HCT116 (cell line): Measurements from ENCODE around the gene TP53. TPM values are rescaled to one million over a fixed set of nuclear protein-coding genes. Genes with fewer than 3 reads are reported as not detected.
A peak's percentile ranks its signal among the peaks of the same experiment; 100 is the strongest.
"Not testable (repeated sequence)": the region's sequence is repeated elsewhere in the genome, so short reads cannot be mapped to it uniquely, and the experiment has no call there.

Experiments
- ATAC-seq: fragments of 200-7000 bp; cut with Tn5 transposase; 2 replicates; pipeline ENCODE4 v1.9.1; 2020; ENCODE audit warnings: mild to moderate bottlenecking, moderate library complexity
- BruUV-seq: library from RNA; stranded (reverse); fragments of 400-500 nt; replicated peaks from 2 replicates; lab custom pipeline; 2021; lab: Mats Ljungman, UMichigan
- CTCF ChIA-PET: fragments of 300-600 bp; sonication (Branson Sonifier 250); formaldehyde crosslinking; loops from one replicate; lab custom pipeline; 2021; ENCODE audit warnings: antibody characterized with exemption; lab: Charles Lee
- POLR2A ChIA-PET: fragments of 300-600, 350-600 bp; sonication (Branson Sonifier 250); formaldehyde crosslinking; loops from one replicate; lab custom pipeline; 2021; ENCODE audit warnings: antibody characterized with exemption; lab: Charles Lee
- RAD21 ChIA-PET, 2 experiments: fragments of 300-600 bp; sonication (Branson Sonifier 250); formaldehyde crosslinking; loops; one replicate each; lab custom pipeline; 2023; ENCODE audit warnings: low total read pairs in 2 of 2; ENCODE audit not compliant: uncharacterized antibody in 2 of 2, unreplicated experiment in 2 of 2, low non-redundant PET in 1 of 2; lab: Charles Lee
- DNase-seq: peaks from one replicate; pipeline ENCODE4 v3.0.0-alpha.2; 2010; ENCODE audit warnings: low read depth, low spot score
- H2AFZ ChIP-seq: fragments of 200-600 bp; shearing (Covaris generic), sonication (generic); 2 replicates; pipeline ENCODE4 v1.6.1; 2017; ENCODE audit warnings: low read depth, mixed run types, mixed read lengths, antibody characterized with exemption, low read length; ENCODE audit not compliant: poor library complexity, severe bottlenecking
- H3K27ac ChIP-seq: 2 replicates; pipeline ENCODE4 v1.5.1; 2012; ENCODE audit warnings: low read depth, low read length
- H3K27me3 ChIP-seq: fragments of 200-600 bp; sonication (generic); 2 replicates; pipeline ENCODE4 v1.6.1; 2016; ENCODE audit warnings: mixed run types, low read length, mixed read lengths; ENCODE audit not compliant: insufficient read depth
- H3K36me3 ChIP-seq, 2 experiments: fragments of 200-500 bp in 1 of 2; fragments of 200-600 bp in 1 of 2; sonication (Bioruptor generic) in 1 of 2; sonication (generic) in 1 of 2; 2 replicates each; pipeline versions ENCODE4 v1.5.1 to v1.6.1; 2014 to 2016; ENCODE audit warnings: low read length in 2 of 2, inconsistent platforms in 1 of 2, mixed read lengths in 1 of 2, mixed run types in 1 of 2; ENCODE audit not compliant: insufficient read depth in 2 of 2, control insufficient read depth in 1 of 2
- H3K4me1 ChIP-seq, 2 experiments: fragments of 200-600 bp in 1 of 2; sonication (generic) in 1 of 2; 2 replicates each; pipeline versions ENCODE4 v1.5.1 to v1.6.1; 2012 to 2017; ENCODE audit warnings: low read length in 2 of 2, inconsistent platforms in 1 of 2, mild to moderate bottlenecking in 1 of 2, mixed read lengths in 1 of 2, mixed run types in 1 of 2, moderate library complexity in 1 of 2; ENCODE audit not compliant: insufficient read depth in 2 of 2, control insufficient read depth in 1 of 2
- H3K4me2 ChIP-seq: fragments of 200-600 bp; sonication (generic); 2 replicates; pipeline ENCODE4 v1.6.1; 2017; ENCODE audit warnings: mixed run types, low read length, mixed read lengths
- H3K4me3 ChIP-seq, 2 experiments: fragments of 200-600 bp in 1 of 2; sonication (generic) in 1 of 2; replicated peaks in 1 of 2; 2 replicates each; pipeline ENCODE4 v1.5.1; 2011 to 2016; ENCODE audit warnings: low read length in 2 of 2, control low read depth in 1 of 2, low read depth in 1 of 2, mild to moderate bottlenecking in 1 of 2, mixed read lengths in 1 of 2, mixed run types in 1 of 2
- H3K79me2 ChIP-seq: fragments of 200-600 bp; sonication (generic); 2 replicates; pipeline ENCODE4 v1.6.1; 2017; ENCODE audit warnings: mild to moderate bottlenecking, mixed run types, low read length, moderate library complexity, mixed read lengths; ENCODE audit not compliant: insufficient read depth
- H3K9ac ChIP-seq: fragments of 200-600 bp; sonication (generic); 2 replicates; pipeline ENCODE4 v1.6.1; 2016; ENCODE audit warnings: low read length, mixed read lengths
- H3K9me2 ChIP-seq: fragments of 200-600 bp; sonication (generic), shearing (Covaris generic); 2 replicates; pipeline ENCODE4 v1.6.1; 2017; ENCODE audit warnings: mixed run types, mild to moderate bottlenecking, moderate library complexity; ENCODE audit not compliant: insufficient read depth
- H3K9me3 ChIP-seq, 2 experiments: fragments of 200-500 bp in 1 of 2; fragments of 200-600 bp in 1 of 2; sonication (Bioruptor generic) in 1 of 2; sonication (generic) in 1 of 2; 2 replicates each; pipeline ENCODE4 v1.6.1; 2014 to 2017; ENCODE audit warnings: low read length in 2 of 2, mixed read lengths in 2 of 2, inconsistent platforms in 1 of 2, low read depth in 1 of 2, mild to moderate bottlenecking in 1 of 2, mixed run types in 1 of 2, moderate library complexity in 1 of 2; ENCODE audit not compliant: control insufficient read depth in 1 of 2, insufficient read depth in 1 of 2
- H4K20me1 ChIP-seq: fragments of 200-600 bp; sonication (generic), shearing (Covaris generic); 2 replicates; pipeline ENCODE4 v1.6.1; 2017; ENCODE audit warnings: mixed run types, mild to moderate bottlenecking, moderate library complexity; ENCODE audit not compliant: insufficient read depth
- ATF3 ChIP-seq: IDR thresholded peaks from 2 replicates; pipeline ENCODE4 v1.6.1; 2012
- CBX3 ChIP-seq: IDR thresholded peaks from 2 replicates; pipeline ENCODE4 v1.6.1; 2012; ENCODE audit warnings: low read depth
- CEBPB ChIP-seq: IDR thresholded peaks from 2 replicates; pipeline ENCODE4 v1.6.1; 2012; ENCODE audit warnings: low read depth
- ELF1 ChIP-seq: IDR thresholded peaks from 2 replicates; pipeline ENCODE4 v1.6.1; 2012; ENCODE audit warnings: low read depth, borderline replicate concordance
- EZH2 ChIP-seq: fragments of 200-600 bp; sonication (generic); IDR thresholded peaks from 2 replicates; pipeline ENCODE4 v1.6.1; 2017; ENCODE audit warnings: antibody characterized with exemption, mixed run types
- MAX ChIP-seq: IDR thresholded peaks from 2 replicates; pipeline ENCODE4 v1.6.1; 2012
- POLR2A ChIP-seq: IDR thresholded peaks from 2 replicates; pipeline ENCODE4 v1.7.0; 2011; ENCODE audit warnings: borderline replicate concordance; ENCODE audit not compliant: insufficient read depth, insufficient read length; ENCODE audit errors: extremely low read depth
- RAD21 ChIP-seq: IDR thresholded peaks from 2 replicates; pipeline ENCODE4 v1.6.1; 2012; ENCODE audit warnings: low read depth, mild to moderate bottlenecking
- REST ChIP-seq: IDR thresholded peaks from 2 replicates; pipeline ENCODE4 v1.6.1; 2012; ENCODE audit warnings: low read depth
- SP1 ChIP-seq: IDR thresholded peaks from 2 replicates; pipeline ENCODE4 v1.6.1; 2012; ENCODE audit warnings: low read depth
- TCF7L2 ChIP-seq: IDR thresholded peaks from 2 replicates; pipeline ENCODE4 v1.7.0; 2011; ENCODE audit warnings: borderline replicate concordance, inconsistent platforms; ENCODE audit not compliant: insufficient read depth, insufficient read length; ENCODE audit errors: extremely low read depth
- YY1 ChIP-seq: IDR thresholded peaks from 2 replicates; pipeline ENCODE4 v1.6.1; 2011; ENCODE audit warnings: low read length, low read depth, moderate library complexity, mild to moderate bottlenecking; ENCODE audit not compliant: insufficient replicate concordance; ENCODE audit errors: extremely low read depth
- ZBTB33 ChIP-seq: IDR thresholded peaks from 2 replicates; pipeline ENCODE4 v1.6.1; 2011; ENCODE audit warnings: mild to moderate bottlenecking, low read length, moderate library complexity; ENCODE audit not compliant: insufficient replicate concordance; ENCODE audit errors: extremely low read depth
- ZFX ChIP-seq: fragments of 450-650 bp; IDR thresholded peaks from 2 replicates; pipeline ENCODE4 v1.6.1; 2017
- ZNF274 ChIP-seq: fragments of 200-500 bp; sonication (Bioruptor generic); IDR thresholded peaks from 2 replicates; pipeline ENCODE4 v1.6.1; 2014; ENCODE audit warnings: mild to moderate bottlenecking, low read depth, low read length, inconsistent platforms
- intact Hi-C: fragments of 100-400 bp; cut with micrococcal nuclease; formaldehyde crosslinking; loops from 2 replicates; pipeline ENCODE4 v1.10.0; 2022
- total RNA-seq: library from RNA; stranded (reverse); gene quantifications from one replicate; pipeline ENCODE4 v1.2.1, GENCODE V29; 2021; ENCODE audit not compliant: unreplicated experiment

Gene TP53
- total RNA-seq, 1 experiment from 2014 or later = 110 TPM

- intact Hi-C loops = no loop called here
- no peak for DNase-seq
- H3K9me3 ChIP-seq = no peaks in the 10 kb centered on the region
- CTCF ChIA-PET = interaction anchor here (2.0 to 2.5 kb wide), 2 partner anchors 12 to 61 kb away, joined by 8 to 15 read pairs; partner anchors contain the start of genes FXR2, TP53 and WRAP53
- H3K9ac ChIP-seq = peak overlapping the region; percentile 93; the same call in 1 of the 2 replicates
- POLR2A ChIA-PET = interaction anchor here (0.5 to 2.2 kb wide), 4 partner anchors 9 to 361 kb away, joined by 4 to 24 read pairs (median 5); partner anchors contain the start of genes TP53 and WRAP53
- no peaks in the 10 kb centered on the region for H3K27me3 ChIP-seq
- TSS peak; percentile 85 for BruUV-seq
- peak overlapping the region; percentile 80 for H3K4me2 ChIP-seq
- H3K4me1 ChIP-seq = peaks cover 4 to 13% of the 10 kb centered on the region in 2 experiments; a peak in 3 of 4 replicates
- TF ChIP-seq ZBTB33 (no peak), ELF1 (no peak), MAX (no peak), CBX3 (no peak), TCF7L2 (no peak), ZFX (no peak), EZH2 (no peak), RAD21 (no peak), ZNF274 (no peak), CEBPB (no peak), SP1 (no peak), POLR2A (no peak), YY1 (no peak), REST (no peak), ATF3 (no peak)
- TF ChIP-seq, all 23 proteins: peak for 0
- RAD21 ChIA-PET = no interaction called here
- Histone ChIP-seq H3K79me2 (peaks cover 5% of the 10 kb centered on the region; the same call in 1 of the 2 replicates), H2AFZ (no peak overlapping the region), H3K4me3 (0 out of 4 replicates have a peak overlapping the region, but pooled peaks of 1 of the 2 experiments have one; percentile 85), H4K20me1 (no peaks in the 10 kb centered on the region), H3K9me2 (no peaks in the 10 kb centered on the region), H3K27ac (no peak overlapping the region), H3K36me3 (no peaks in the 10 kb centered on the region)
- no peak for ATAC-seq
These were observed 61.0 kb downstream of the TP53 start for GRCh38 chr17:7626307-7626706.

GRCh38 chr17:7625749-7626148, 61.5 kb downstream of the TP53 start:
- H3K9me2 ChIP-seq, ATAC-seq, RAD21 ChIA-PET, H3K9ac ChIP-seq, CTCF ChIA-PET, H2AFZ ChIP-seq, H3K4me3 ChIP-seq, H3K27ac ChIP-seq, H3K36me3 ChIP-seq, H3K79me2 ChIP-seq, H4K20me1 ChIP-seq, DNase-seq, H3K27me3 ChIP-seq, BruUV-seq, intact Hi-C loops, H3K4me2 ChIP-seq, H3K9me3 ChIP-seq: not testable (repeated sequence)
- POLR2A ChIA-PET = interaction anchor here (1.7 kb wide), 1 partner anchor 62 kb away, joined by 4 read pairs; the partner anchor contains the start of gene TP53
- H3K4me1 ChIP-seq = peaks cover 4 to 13% of the 10 kb centered on the region in 2 experiments; a peak in 3 of 4 replicates
